ENCODE results near the gene NBL1.

The NBL1 gene

GRCh38 chr1:19597496-19598309 lies 46.4 kb upstream of the NBL1 start:
- H3K4me3 ChIP-seq (ENCODE audit: low read depth, low read length): peak overlapping the region; percentile 89
- peak; percentile 41 to 51 for DNase-seq
- peak overlapping the region; percentile 72 for H4K91ac ChIP-seq (ENCODE audit: low read depth, low read length)
- peak overlapping the region; percentile 70 for H3K4me2 ChIP-seq (ENCODE audit: low read length)
- H3K27me3 ChIP-seq (ENCODE audit: insufficient read depth, low read length): no peaks in the 10 kb centered on the region
- H2AK5ac ChIP-seq (ENCODE audit: low read length): peak overlapping the region; percentile 31
- WGBS (ENCODE audit: extremely low coverage, insufficient coverage, insufficient read length): 100% methylated on average over 1 of the region's 18 CpGs
- peak overlapping the region; percentile 73 for H2BK5ac ChIP-seq (ENCODE audit: low read depth, low read length, poor library complexity)
- H3K4me1 ChIP-seq (ENCODE audit: control insufficient read depth in 1 of 2, insufficient read depth in 2 of 2, low read length in 2 of 2): peaks cover 0 to 4% of the 10 kb centered on the region in 2 experiments
- no peak overlapping the region for H2BK12ac ChIP-seq (ENCODE audit: low read length)
- peak overlapping the region; percentile 9 for H3K4ac ChIP-seq (ENCODE audit: low read depth, low read length)
- peaks cover 13% of the 10 kb centered on the region for H3K79me2 ChIP-seq (ENCODE audit: control insufficient read depth, insufficient read depth, low read length, poor library complexity)
- no peak overlapping the region for H3K23ac ChIP-seq (ENCODE audit: low read length)
- peak overlapping the region; percentile 63 for H2AFZ ChIP-seq (ENCODE audit: insufficient read depth, low read length, poor library complexity)
- H4K12ac ChIP-seq (ENCODE audit: low read depth, low read length): peak overlapping the region; percentile 72
- peak overlapping the region; percentile 39 for H4K8ac ChIP-seq (ENCODE audit: low read depth, low read length)
- peak overlapping the region; percentile 84 for H3K9ac ChIP-seq (ENCODE audit: low read length)
- H3K18ac ChIP-seq (ENCODE audit: low read length): peak overlapping the region; percentile 34
- peak overlapping the region; percentile 67 for H2BK120ac ChIP-seq (ENCODE audit: insufficient read depth, low read length, poor library complexity)
- H3K14ac ChIP-seq (ENCODE audit: low read length): peak overlapping the region; percentile 27
- no peaks in the 10 kb centered on the region for H3K36me3 ChIP-seq (ENCODE audit: control insufficient read depth in 1 of 2, insufficient read depth in 2 of 2, low read length in 2 of 2)
- peaks cover 14% of the 10 kb centered on the region for H3K79me1 ChIP-seq (ENCODE audit: low read length)
- H3K27ac ChIP-seq (ENCODE audit: low read depth, low read length): peak overlapping the region; percentile 96
- no peaks in the 10 kb centered on the region for H3K9me3 ChIP-seq (ENCODE audit: insufficient read depth, low read depth, low read length)

- Histone ChIP-seq H2BK120ac (ENCODE audit: insufficient read depth, low read length, poor library complexity) (no peak overlapping the region), H3K36me3 (ENCODE audit: control insufficient read depth in 1 of 2, insufficient read depth in 2 of 2, low read length in 2 of 2) (no peaks in the 10 kb centered on the region), H2BK5ac (ENCODE audit: low read depth, low read length, poor library complexity) (no peak overlapping the region), H3K79me1 (ENCODE audit: low read length) (peaks cover 14% of the 10 kb centered on the region), H2AFZ (ENCODE audit: insufficient read depth, low read length, poor library complexity) (no peak overlapping the region), H2AK5ac (ENCODE audit: low read length) (no peak overlapping the region), H3K18ac (ENCODE audit: low read length) (no peak overlapping the region), H3K4ac (ENCODE audit: low read depth, low read length) (peak overlapping the region; percentile 78), H4K12ac (ENCODE audit: low read depth, low read length) (no peak overlapping the region), H3K27me3 (ENCODE audit: insufficient read depth, low read length) (no peaks in the 10 kb centered on the region), H4K8ac (ENCODE audit: low read depth, low read length) (no peak overlapping the region), H2BK12ac (ENCODE audit: low read length) (no peak overlapping the region), H3K4me3 (ENCODE audit: low read depth, low read length) (no peak overlapping the region), H3K79me2 (ENCODE audit: control insufficient read depth, insufficient read depth, low read length, poor library complexity) (peaks cover 15% of the 10 kb centered on the region), H3K9ac (ENCODE audit: low read length) (no peak overlapping the region), H3K27ac (ENCODE audit: low read depth, low read length) (no peak overlapping the region), H3K23ac (ENCODE audit: low read length) (no peak overlapping the region), H3K9me3 (ENCODE audit: insufficient read depth, low read depth, low read length) (no peaks in the 10 kb centered on the region), H3K4me1 (ENCODE audit: control insufficient read depth in 1 of 2, insufficient read depth in 2 of 2, low read length in 2 of 2) (peaks cover 0 to 4% of the 10 kb centered on the region in 2 experiments), H4K91ac (ENCODE audit: low read depth, low read length) (no peak overlapping the region), H3K14ac (ENCODE audit: low read length) (no peak overlapping the region), H3K4me2 (ENCODE audit: low read length) (no peak overlapping the region)
- no CpG with 5 or more reads among the region's 3 CpGs for WGBS (ENCODE audit: extremely low coverage, insufficient coverage, insufficient read length)
- DNase-seq: no peak
Measured at GRCh38 chr1:19599810-19600209, 44.3 kb upstream of the NBL1 start.

GRCh38 chr1:19602486-19602885 lies 41.6 kb upstream of the NBL1 start:
- H3K27me3 ChIP-seq (ENCODE audit: insufficient read depth, low read length): no peaks in the 10 kb centered on the region

GRCh38 chr1:19605967-19606366 lies 38.1 kb upstream of the NBL1 start:
- no peak overlapping the region for H3K9ac ChIP-seq (ENCODE audit: low read length)
- no CpG with 5 or more reads among the region's 1 CpG for WGBS (ENCODE audit: extremely low coverage, insufficient coverage, insufficient read length)
- H4K12ac ChIP-seq (ENCODE audit: low read depth, low read length): no peak overlapping the region
- no peaks in the 10 kb centered on the region for H3K79me1 ChIP-seq (ENCODE audit: low read length)
- H3K4me2 ChIP-seq (ENCODE audit: low read length): no peak overlapping the region
- no peak overlapping the region for H2BK12ac ChIP-seq (ENCODE audit: low read length)
- H2AFZ ChIP-seq (ENCODE audit: insufficient read depth, low read length, poor library complexity): no peak overlapping the region
- no peak overlapping the region for H2AK5ac ChIP-seq (ENCODE audit: low read length)
- peaks cover 3 to 5% of the 10 kb centered on the region in 2 experiments for H3K36me3 ChIP-seq (ENCODE audit: control insufficient read depth in 1 of 2, insufficient read depth in 2 of 2, low read length in 2 of 2)
- H2BK120ac ChIP-seq (ENCODE audit: insufficient read depth, low read length, poor library complexity): no peak overlapping the region
- no peak overlapping the region for H4K91ac ChIP-seq (ENCODE audit: low read depth, low read length)
- H2BK5ac ChIP-seq (ENCODE audit: low read depth, low read length, poor library complexity): no peak overlapping the region
- no peak overlapping the region for H4K8ac ChIP-seq (ENCODE audit: low read depth, low read length)
- H3K14ac ChIP-seq (ENCODE audit: low read length): no peak overlapping the region
- DNase-seq: no peak
- peak overlapping the region; percentile 86 for H3K4ac ChIP-seq (ENCODE audit: low read depth, low read length)
- H3K4me3 ChIP-seq (ENCODE audit: low read depth, low read length): no peak overlapping the region
- H3K9me3 ChIP-seq (ENCODE audit: insufficient read depth, low read depth, low read length): no peaks in the 10 kb centered on the region
- no peak overlapping the region for H3K23ac ChIP-seq (ENCODE audit: low read length)
- H3K18ac ChIP-seq (ENCODE audit: low read length): no peak overlapping the region
- peaks cover 6% of the 10 kb centered on the region for H3K79me2 ChIP-seq (ENCODE audit: control insufficient read depth, insufficient read depth, low read length, poor library complexity)
- no peak overlapping the region for H3K27ac ChIP-seq (ENCODE audit: low read depth, low read length)
- H3K4me1 ChIP-seq (ENCODE audit: control insufficient read depth in 1 of 2, insufficient read depth in 2 of 2, low read length in 2 of 2): no peaks in the 10 kb centered on the region
- no peaks in the 10 kb centered on the region for H3K27me3 ChIP-seq (ENCODE audit: insufficient read depth, low read length)

More at GRCh38 chr1:19602486-19602885, 41.6 kb upstream of the NBL1 start:
- no peaks in the 10 kb centered on the region for H3K9me3 ChIP-seq (ENCODE audit: insufficient read depth, low read depth, low read length)
- no peak overlapping the region for H3K4ac ChIP-seq (ENCODE audit: low read depth, low read length)
- no peak overlapping the region for H4K12ac ChIP-seq (ENCODE audit: low read depth, low read length)
- no peak overlapping the region for H4K8ac ChIP-seq (ENCODE audit: low read depth, low read length)
- H3K9ac ChIP-seq (ENCODE audit: low read length): no peak overlapping the region
- no peaks in the 10 kb centered on the region for H3K36me3 ChIP-seq (ENCODE audit: control insufficient read depth in 1 of 2, insufficient read depth in 2 of 2, low read length in 2 of 2)
- no peak overlapping the region for H3K27ac ChIP-seq (ENCODE audit: low read depth, low read length)
- H2AFZ ChIP-seq (ENCODE audit: insufficient read depth, low read length, poor library complexity): no peak overlapping the region
- whole genome bisulfite sequencing (ENCODE audit: extremely low coverage, insufficient coverage, insufficient read length): 100% methylated on average over 2 of the region's 4 CpGs
- no peak overlapping the region for H4K91ac ChIP-seq (ENCODE audit: low read depth, low read length)
- H3K79me1 ChIP-seq (ENCODE audit: low read length): peaks cover under 1% of the 10 kb centered on the region
- no peak overlapping the region for H3K4me3 ChIP-seq (ENCODE audit: low read depth, low read length)
- H3K23ac ChIP-seq (ENCODE audit: low read length): no peak overlapping the region
- DNase-seq: no peak
- no peak overlapping the region for H3K14ac ChIP-seq (ENCODE audit: low read length)
- no peak overlapping the region for H3K4me2 ChIP-seq (ENCODE audit: low read length)
- H3K79me2 ChIP-seq (ENCODE audit: control insufficient read depth, insufficient read depth, low read length, poor library complexity): peaks cover 9% of the 10 kb centered on the region
- H2AK5ac ChIP-seq (ENCODE audit: low read length): no peak overlapping the region
- H2BK120ac ChIP-seq (ENCODE audit: insufficient read depth, low read length, poor library complexity): no peak overlapping the region
- peaks cover 0 to 4% of the 10 kb centered on the region in 2 experiments for H3K4me1 ChIP-seq (ENCODE audit: control insufficient read depth in 1 of 2, insufficient read depth in 2 of 2, low read length in 2 of 2)
- H3K18ac ChIP-seq (ENCODE audit: low read length): no peak overlapping the region
- no peak overlapping the region for H2BK5ac ChIP-seq (ENCODE audit: low read depth, low read length, poor library complexity)
- H2BK12ac ChIP-seq (ENCODE audit: low read length): no peak overlapping the region
